Measurements from ENCODE around the gene MLC1. TPM values are rescaled to one million over a fixed set of nuclear protein-coding genes. Genes with fewer than 3 reads are reported as not detected.
A peak's percentile ranks its signal among the peaks of the same experiment; 100 is the strongest.

The MLC1 gene
- total RNA-seq, 1 donor from 2014 or later: 0.50 TPM

DNA sequence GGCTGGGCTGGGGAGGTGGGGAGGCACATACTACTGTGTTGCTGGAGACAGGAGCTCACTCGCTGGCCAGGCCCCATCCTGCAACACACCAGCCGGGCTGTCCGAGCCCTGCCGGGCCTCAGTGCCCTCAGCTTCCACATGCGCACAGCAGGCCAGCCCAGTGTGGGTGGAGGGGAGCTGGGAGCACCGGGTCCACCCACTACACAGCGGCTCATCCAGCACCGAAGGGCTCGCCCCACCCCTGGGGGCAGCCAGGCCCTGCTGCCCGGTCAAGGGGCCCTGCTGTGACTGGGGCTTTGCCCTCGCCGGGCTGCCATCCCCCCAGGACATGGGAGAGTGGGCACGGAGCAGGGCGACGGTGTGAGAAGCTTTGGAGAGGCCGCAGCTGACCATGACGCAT is 36.4 kb downstream of the MLC1 start:
- Mint-ChIP-seq H3K36me3 (ENCODE audit: low read depth) (peaks cover 6% of the 10 kb centered on the region), H3K27me3 (ENCODE audit: low read depth) (no peaks in the 10 kb centered on the region), H3K4me1 (ENCODE audit: low read depth) (peaks cover 10% of the 10 kb centered on the region), H3K27ac (ENCODE audit: unreplicated experiment) (no peak overlapping the region), H3K9me3 (ENCODE audit: low read depth) (peaks cover 22% of the 10 kb centered on the region), H3K4me3 (ENCODE audit: unreplicated experiment) (no peak overlapping the region)
- TF ChIP-seq, protein P1, sequence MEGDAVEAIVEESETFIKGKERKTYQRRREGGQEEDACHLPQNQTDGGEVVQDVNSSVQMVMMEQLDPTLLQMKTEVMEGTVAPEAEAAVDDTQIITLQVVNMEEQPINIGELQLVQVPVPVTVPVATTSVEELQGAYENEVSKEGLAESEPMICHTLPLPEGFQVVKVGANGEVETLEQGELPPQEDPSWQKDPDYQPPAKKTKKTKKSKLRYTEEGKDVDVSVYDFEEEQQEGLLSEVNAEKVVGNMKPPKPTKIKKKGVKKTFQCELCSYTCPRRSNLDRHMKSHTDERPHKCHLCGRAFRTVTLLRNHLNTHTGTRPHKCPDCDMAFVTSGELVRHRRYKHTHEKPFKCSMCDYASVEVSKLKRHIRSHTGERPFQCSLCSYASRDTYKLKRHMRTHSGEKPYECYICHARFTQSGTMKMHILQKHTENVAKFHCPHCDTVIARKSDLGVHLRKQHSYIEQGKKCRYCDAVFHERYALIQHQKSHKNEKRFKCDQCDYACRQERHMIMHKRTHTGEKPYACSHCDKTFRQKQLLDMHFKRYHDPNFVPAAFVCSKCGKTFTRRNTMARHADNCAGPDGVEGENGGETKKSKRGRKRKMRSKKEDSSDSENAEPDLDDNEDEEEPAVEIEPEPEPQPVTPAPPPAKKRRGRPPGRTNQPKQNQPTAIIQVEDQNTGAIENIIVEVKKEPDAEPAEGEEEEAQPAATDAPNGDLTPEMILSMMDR (IDR thresholded peaks at IDR 0.05): no peak
- DNase-seq (ENCODE audit: low spot score): peak; percentile 65

DNA sequence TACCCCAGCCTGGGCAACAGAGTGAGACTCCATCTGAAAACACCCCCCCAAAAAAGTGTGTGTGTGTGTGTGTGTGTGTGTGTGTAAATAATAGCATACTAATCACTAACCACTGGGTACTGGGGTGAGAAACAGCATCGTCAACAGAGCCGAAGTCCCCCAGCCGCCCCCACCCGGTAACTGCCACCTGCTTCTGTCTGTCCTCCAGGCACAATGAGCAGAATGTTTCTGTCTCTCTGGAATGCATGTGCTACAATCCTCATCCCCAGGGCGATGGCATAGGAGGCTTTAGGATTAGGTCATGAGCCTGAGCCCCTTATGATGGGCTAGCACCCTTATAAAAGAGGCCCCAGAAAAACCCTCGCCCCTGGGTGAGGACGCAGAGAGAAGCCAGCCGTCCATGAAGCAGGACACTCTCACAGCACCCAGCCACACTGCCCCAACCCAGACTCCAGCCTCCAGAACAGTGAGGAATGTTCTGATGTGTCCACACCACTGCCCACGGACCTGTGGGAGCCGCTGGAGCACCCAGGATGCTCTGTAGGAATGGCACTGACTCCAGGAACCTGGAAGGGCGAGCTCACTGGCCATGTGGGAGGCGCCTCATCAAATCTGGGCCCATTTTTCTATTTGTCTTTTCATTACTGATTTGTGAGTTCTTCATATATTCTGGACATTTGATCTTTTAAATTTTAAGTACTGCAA is 37.0 kb downstream of the MLC1 start:
- Mint-ChIP-seq H3K9me3 (ENCODE audit: low read depth) (peaks cover 21% of the 10 kb centered on the region), H3K4me1 (ENCODE audit: low read depth) (peaks cover 10% of the 10 kb centered on the region), H3K27ac (ENCODE audit: unreplicated experiment) (no peak overlapping the region), H3K36me3 (ENCODE audit: low read depth) (peaks cover 5% of the 10 kb centered on the region), H3K4me3 (ENCODE audit: unreplicated experiment) (no peak overlapping the region), H3K27me3 (ENCODE audit: low read depth) (no peaks in the 10 kb centered on the region)
- peak; percentile 52 for DNase-seq (ENCODE audit: low spot score)
- TF ChIP-seq, protein P1 (IDR thresholded peaks at IDR 0.05): no peak

DNA sequence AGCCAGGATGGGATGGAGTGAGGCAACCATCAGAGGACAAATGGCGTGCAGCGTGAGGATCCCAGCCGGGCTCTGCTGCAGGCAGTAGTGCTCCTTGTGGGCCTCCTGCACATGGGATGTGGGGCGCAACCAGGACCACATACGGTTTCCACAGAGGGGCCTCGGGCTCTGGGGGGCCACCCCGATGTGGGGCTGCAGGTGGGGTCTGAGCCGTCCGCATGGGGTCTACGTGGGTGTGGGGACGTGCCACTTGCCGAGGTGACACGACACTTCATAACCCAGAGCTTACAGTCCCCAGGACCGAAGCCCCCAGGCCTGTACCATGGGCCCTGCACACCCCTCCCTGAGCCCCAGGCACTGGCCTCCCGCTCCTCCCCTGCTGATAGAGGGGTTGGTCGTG is 37.9 kb downstream of the MLC1 start:
- Mint-ChIP-seq H3K4me3 (ENCODE audit: unreplicated experiment) (no peak overlapping the region), H3K27me3 (ENCODE audit: low read depth) (peaks cover 2% of the 10 kb centered on the region), H3K27ac (ENCODE audit: unreplicated experiment) (no peak overlapping the region), H3K4me1 (ENCODE audit: low read depth) (peaks cover 10% of the 10 kb centered on the region), H3K9me3 (ENCODE audit: low read depth) (peaks cover 20% of the 10 kb centered on the region), H3K36me3 (ENCODE audit: low read depth) (peaks cover 3% of the 10 kb centered on the region)
- peak; percentile 83 for DNase-seq (ENCODE audit: low spot score)
- TF ChIP-seq, protein P1 (IDR thresholded peaks at IDR 0.05): no peak

DNA sequence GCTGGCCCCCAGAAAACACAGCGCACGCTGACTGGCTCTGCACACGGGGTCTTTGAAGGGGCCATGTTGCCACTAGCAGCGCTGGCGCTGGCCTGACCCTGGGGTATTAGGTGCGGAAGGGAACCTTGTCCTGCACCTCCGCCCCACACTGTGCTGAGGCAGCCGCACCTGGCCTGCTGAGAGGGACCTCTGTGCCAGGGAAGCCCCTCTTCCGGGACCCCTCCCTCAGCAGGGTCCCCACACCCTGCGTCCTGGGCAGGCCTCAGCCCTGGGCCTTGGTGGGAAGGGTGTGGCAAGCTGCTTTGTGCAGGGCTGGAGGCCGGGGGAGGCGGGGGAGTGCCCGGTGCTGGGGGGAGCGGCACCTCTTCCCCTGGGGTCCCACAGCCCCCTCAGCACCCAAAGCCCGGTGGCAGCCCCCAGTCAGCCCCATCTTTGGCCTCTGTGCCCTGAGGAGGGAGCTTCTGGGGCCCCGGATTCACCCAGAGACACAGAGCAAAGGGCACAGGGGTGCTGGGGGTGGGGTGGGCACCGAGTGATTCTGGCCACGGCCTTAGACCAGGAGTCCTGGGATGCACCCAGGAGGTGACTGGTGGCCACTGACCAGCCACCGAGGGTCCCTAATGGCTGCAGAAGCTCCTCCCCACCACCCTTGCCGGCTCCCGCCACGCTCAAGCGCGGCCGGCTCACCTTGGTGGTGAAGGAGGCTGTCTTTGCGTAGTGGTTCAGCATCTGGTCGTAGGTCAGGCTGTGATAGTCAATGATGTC is 38.6 kb downstream of the MLC1 start:
- H3K27ac Mint-ChIP-seq (ENCODE audit: unreplicated experiment): no peak overlapping the region
- H3K9me3 Mint-ChIP-seq (ENCODE audit: low read depth): peaks cover 18% of the 10 kb centered on the region
- H3K36me3 Mint-ChIP-seq (ENCODE audit: low read depth): peaks cover 3% of the 10 kb centered on the region
- TF ChIP-seq, protein P1 (IDR thresholded peaks at IDR 0.05): no peak
- peaks cover 10% of the 10 kb centered on the region for H3K4me1 Mint-ChIP-seq (ENCODE audit: low read depth)
- H3K4me3 Mint-ChIP-seq (ENCODE audit: unreplicated experiment): no peak overlapping the region
- peaks cover 4% of the 10 kb centered on the region for H3K27me3 Mint-ChIP-seq (ENCODE audit: low read depth)
- peak; percentile 67 for DNase-seq (ENCODE audit: low spot score)

DNA sequence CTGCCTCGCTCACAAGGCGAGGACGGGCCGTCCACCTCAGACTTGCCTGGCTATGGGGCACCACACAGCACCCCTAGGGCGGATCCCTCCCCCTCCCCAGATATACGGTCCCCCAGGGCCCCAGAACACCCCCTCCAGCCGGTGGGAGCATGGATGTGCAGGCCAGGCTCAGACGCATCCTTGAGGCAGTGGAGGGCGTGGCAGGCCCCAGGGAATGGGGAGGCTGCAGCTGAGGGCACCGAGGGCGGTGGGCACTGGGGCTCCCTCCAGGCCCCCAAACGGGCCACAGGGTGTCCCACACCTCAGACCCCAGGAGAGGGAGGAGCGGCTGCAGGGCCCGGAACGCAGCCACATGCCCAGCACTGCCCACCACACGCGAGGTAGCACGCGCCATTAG is 39.2 kb downstream of the MLC1 start:
- Mint-ChIP-seq H3K36me3 (ENCODE audit: low read depth) (peaks cover 3% of the 10 kb centered on the region), H3K27me3 (ENCODE audit: low read depth) (peaks cover 4% of the 10 kb centered on the region), H3K4me3 (ENCODE audit: unreplicated experiment) (no peak overlapping the region), H3K9me3 (ENCODE audit: low read depth) (peaks cover 12% of the 10 kb centered on the region), H3K4me1 (ENCODE audit: low read depth) (peaks cover 8% of the 10 kb centered on the region), H3K27ac (ENCODE audit: unreplicated experiment) (no peak overlapping the region)
- peak; percentile 75 for DNase-seq (ENCODE audit: low spot score)
- TF ChIP-seq, protein P1 (IDR thresholded peaks at IDR 0.05): no peak

All from chondrocyte (in vitro differentiated cells).